Left lung (tissue), 10 donors: ENCODE measurements around the gene ANKS1A. TPM values are rescaled to one million over a fixed set of nuclear protein-coding genes. Genes with fewer than 3 reads are reported as not detected.

Experiments
- ATAC-seq: fragments of 200-7000 bp; cut with Tn5 transposase; one replicate; pipeline ENCODE4 v1.9.1; 2020; ENCODE audit warnings: moderate library complexity
- DNase-seq, 4 donors: peaks; one replicate each; pipeline ENCODE4 v3.0.0-alpha.2; 2013 to 2020
- H3K27ac ChIP-seq, 2 donors: fragments of 200-600 bp; sonication (generic) in 1 of 2; one replicate each; pipeline versions ENCODE4 v1.5.0 to v1.8.0; 2020 to 2021
- H3K27me3 ChIP-seq, 2 donors: fragments of 200-600 bp; sonication (generic) in 1 of 2; one replicate each; pipeline versions ENCODE4 v1.5.0 to v1.8.0; 2020 to 2021
- H3K36me3 ChIP-seq, 2 donors: fragments of 200-600 bp; sonication (generic) in 1 of 2; one replicate each; pipeline versions ENCODE4 v1.5.0 to v1.8.0; 2020 to 2021
- H3K4me1 ChIP-seq, 2 donors: fragments of 200-600 bp; one replicate each; pipeline ENCODE4 v1.8.0; 2021
- H3K4me3 ChIP-seq, 2 donors: fragments of 200-600 bp; sonication (generic) in 1 of 2; one replicate each; pipeline versions ENCODE4 v1.5.0 to v1.8.0; 2020 to 2021; ENCODE audit warnings: mild to moderate bottlenecking in 1 of 2
- H3K9me3 ChIP-seq, 2 donors: fragments of 200-600 bp; sonication (generic) in 1 of 2; one replicate each; pipeline versions ENCODE4 v1.5.0 to v1.8.0; 2020 to 2021
- CTCF ChIP-seq, 2 donors: fragments of 200-600 bp; sonication (generic) in 1 of 2; IDR thresholded peaks; one replicate each; pipeline versions ENCODE4 v1.5.0 to v1.8.0; 2021; ENCODE audit warnings: antibody characterized with exemption in 2 of 2
- intact Hi-C, 2 donors: fragments of 100-400 bp; cut with DNase I; formaldehyde crosslinking; loops; one replicate each; pipeline versions ENCODE4 v1.11.2 to v1.14.2; 2022
- polyA plus RNA-seq, 6 donors: library from polyadenylated mRNA; unstranded; fragments of 120-200 nt; gene quantifications; one replicate each; pipeline ENCODE4 v1.2.1, GENCODE V29; 2013; ENCODE audit not compliant: insufficient read length in 6 of 6
- total RNA-seq, 2 donors: library from RNA; stranded (reverse); fragmentation: NEBNext Ultra II Directional; extraction: Animal tissue kit (Norgen Biotek cat#: 25700); gene quantifications; one replicate each; pipeline ENCODE4 v1.2.1, GENCODE V29; 2021
- donor health status: DM: no; HTN: yes; CAD: no.
- donor health status: DM: no; HTN: no; CAD: no.

Gene ANKS1A
- total and polyA plus RNA-seq, 8 donors, result 23.0 to 45.4 (median 26.4) TPM

- Histone ChIP-seq H3K4me3 (no peak overlapping the region), H3K27me3 (no peaks in the 10 kb centered on the region), H3K27ac (no peak overlapping the region), H3K9me3 (no peaks in the 10 kb centered on the region), H3K36me3 (peaks cover 0 to 68% of the 10 kb centered on the region in 2 donors), H3K4me1 (no peaks in the 10 kb centered on the region)
- intact Hi-C loops, result no loop called here
- ATAC-seq, result no peak
- no peak for TF ChIP-seq CTCF (IDR thresholded peaks at IDR 0.05)
- DNase-seq, result no peak
These were observed 182.4 kb downstream of the ANKS1A start for GRCh38 chr6:35071347-35071994.

DNA sequence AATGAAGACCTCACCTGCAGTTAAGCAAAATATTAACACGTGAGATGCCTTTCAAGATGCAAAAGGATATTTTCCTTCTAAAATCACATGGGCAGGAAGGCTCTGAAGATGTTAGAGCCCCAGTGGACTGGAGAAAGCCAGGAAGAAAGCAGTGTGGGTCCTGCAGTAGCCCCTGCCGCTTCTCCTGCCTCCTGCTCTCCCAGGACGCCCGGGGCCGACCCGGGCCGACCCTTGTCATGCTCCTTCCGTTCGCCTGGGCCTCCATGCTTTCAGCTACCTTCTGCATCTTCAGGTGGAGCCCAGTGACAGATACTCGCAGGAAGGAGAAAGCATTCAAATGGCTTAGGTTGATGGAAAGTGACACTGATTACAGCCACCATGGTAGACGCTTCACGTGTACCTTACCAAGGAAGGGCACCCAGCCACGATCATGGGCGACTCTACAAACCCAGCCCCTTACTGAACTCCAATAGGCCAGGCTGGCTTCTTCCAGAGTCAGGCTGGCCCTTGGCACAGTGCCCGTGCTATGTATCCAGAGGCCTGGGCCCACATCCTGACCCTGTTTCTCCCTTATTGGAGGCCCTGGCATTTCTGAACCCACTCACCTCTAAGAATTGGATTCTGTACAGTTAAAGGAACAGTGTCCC is 183.1 kb downstream of the ANKS1A start:
- DNase-seq (no peak), ATAC-seq (no peak)
- Histone ChIP-seq H3K4me3 (no peak overlapping the region), H3K27me3 (no peaks in the 10 kb centered on the region), H3K9me3 (no peaks in the 10 kb centered on the region), H3K4me1 (no peaks in the 10 kb centered on the region), H3K27ac (no peak overlapping the region), H3K36me3 (peaks cover 0 to 64% of the 10 kb centered on the region in 2 donors)
- TF ChIP-seq CTCF (IDR thresholded peaks at IDR 0.05), result no peak
- intact Hi-C loops, result no loop called here

- TF ChIP-seq CTCF (IDR thresholded peaks at IDR 0.05), result no peak
- intact Hi-C loops, result no loop called here
- H3K27me3 ChIP-seq, result no peaks in the 10 kb centered on the region
- DNase-seq (no peak), ATAC-seq (no peak)
- no peak overlapping the region for H3K27ac ChIP-seq
- peaks cover 0 to 66% of the 10 kb centered on the region in 2 donors for H3K36me3 ChIP-seq
- no peaks in the 10 kb centered on the region for H3K4me1 ChIP-seq
- no peaks in the 10 kb centered on the region for H3K9me3 ChIP-seq
- H3K4me3 ChIP-seq, result no peak overlapping the region
These were observed 183.6 kb downstream of the ANKS1A start for GRCh38 chr6:35072698-35073055.

DNA sequence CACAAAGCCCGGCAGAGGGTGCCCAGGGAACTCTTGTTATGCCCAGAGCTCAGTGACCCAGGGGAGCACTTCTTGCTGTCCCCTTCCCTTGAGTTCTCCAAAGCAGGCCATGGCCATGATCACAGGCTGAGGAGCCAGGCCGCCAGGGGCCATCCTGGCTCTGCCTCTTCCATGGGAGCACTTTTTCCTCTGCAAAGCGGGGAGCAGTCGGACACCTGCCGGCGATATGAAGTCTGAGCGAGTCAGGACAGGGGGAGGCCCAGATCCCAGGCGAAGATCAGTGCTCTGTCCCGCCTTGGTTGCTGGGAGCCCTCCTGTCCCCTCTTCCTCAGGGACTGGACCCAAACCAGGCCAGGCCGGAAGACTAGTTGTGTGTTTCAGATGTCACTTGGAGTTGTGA is 184.2 kb downstream of the ANKS1A start:
- Histone ChIP-seq H3K27ac (no peak overlapping the region), H3K4me1 (no peaks in the 10 kb centered on the region), H3K9me3 (no peaks in the 10 kb centered on the region), H3K36me3 (peaks cover 0 to 71% of the 10 kb centered on the region in 2 donors), H3K27me3 (no peaks in the 10 kb centered on the region), H3K4me3 (no peak overlapping the region)
- ATAC-seq (no peak), DNase-seq (no peak)
- intact Hi-C loops, result no loop called here
- no peak for TF ChIP-seq CTCF (IDR thresholded peaks at IDR 0.05)

- no peak for TF ChIP-seq CTCF (IDR thresholded peaks at IDR 0.05)
- DNase-seq (no peak), ATAC-seq (no peak)
- Histone ChIP-seq H3K9me3 (no peaks in the 10 kb centered on the region), H3K4me3 (no peak overlapping the region), H3K36me3 (peaks cover 0 to 76% of the 10 kb centered on the region in 2 donors), H3K27me3 (no peaks in the 10 kb centered on the region), H3K27ac (no peak overlapping the region), H3K4me1 (no peaks in the 10 kb centered on the region)
- intact Hi-C loops, result no loop called here
These were observed 184.9 kb downstream of the ANKS1A start for GRCh38 chr6:35073766-35074471.
